Measurements from ENCODE around the gene FES. TPM values are rescaled to one million over a fixed set of nuclear protein-coding genes. Genes with fewer than 3 reads are reported as not detected.
A peak's percentile ranks its signal among the peaks of the same experiment; 100 is the strongest.
"Not testable (repeated sequence)": the region's sequence is repeated elsewhere in the genome, so short reads cannot be mapped to it uniquely, and the experiment has no call there.

FES gene
- total RNA-seq, 4 donors from 2014 or later: 3.6 to 17.9 (median 11.0) TPM

DNA sequence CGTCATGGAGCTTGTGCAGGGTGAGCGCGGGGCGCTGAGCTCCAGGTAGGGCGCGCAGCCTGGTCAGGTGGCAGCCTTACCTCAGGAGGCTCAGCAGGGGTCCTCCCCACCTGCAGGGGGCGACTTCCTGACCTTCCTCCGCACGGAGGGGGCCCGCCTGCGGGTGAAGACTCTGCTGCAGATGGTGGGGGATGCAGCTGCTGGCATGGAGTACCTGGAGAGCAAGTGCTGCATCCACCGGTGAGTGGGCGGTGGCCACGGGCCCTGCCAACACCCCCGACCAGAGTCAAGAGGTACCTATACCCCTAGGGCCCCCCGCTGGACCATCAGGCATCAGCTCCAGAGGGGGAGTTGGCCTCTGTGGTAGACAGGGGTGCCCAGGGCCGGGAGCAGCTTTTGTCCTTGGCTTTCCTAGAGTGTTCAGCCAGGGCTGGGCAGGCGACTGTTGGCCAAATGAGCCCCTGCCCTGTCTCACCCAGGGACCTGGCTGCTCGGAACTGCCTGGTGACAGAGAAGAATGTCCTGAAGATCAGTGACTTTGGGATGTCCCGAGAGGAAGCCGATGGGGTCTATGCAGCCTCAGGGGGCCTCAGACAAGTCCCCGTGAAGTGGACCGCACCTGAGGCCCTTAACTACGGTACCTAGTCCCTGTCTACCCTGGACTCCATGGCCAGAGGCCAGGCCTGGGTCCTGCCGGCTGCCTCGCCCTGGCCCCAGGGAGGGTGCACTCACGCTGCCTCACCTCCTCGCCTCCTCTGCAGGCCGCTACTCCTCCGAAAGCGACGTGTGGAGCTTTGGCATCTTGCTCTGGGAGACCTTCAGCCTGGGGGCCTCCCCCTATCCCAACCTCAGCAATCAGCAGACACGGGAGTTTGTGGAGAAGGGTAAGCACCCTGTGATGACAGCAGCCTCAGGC, 9.1 kb downstream of the FES start:
- 95 to 96% methylated on average over 23 to 25 of the region's 33 CpGs for WGBS, 2 donors
- no peak for DNase-seq (ENCODE audit: low spot score in 2 of 2)
- intact Hi-C loops (cut with DNase I; ENCODE audit: low total_unique reads): no loop called here
- TF ChIP-seq POLR2A (IDR thresholded peaks at IDR 0.05) (no peak), CTCF (IDR thresholded peaks at IDR 0.05) (no peak)
- no peak overlapping the region for H3K4me3 ChIP-seq (ENCODE audit: low read depth, poor library complexity, severe bottlenecking)

GRCh38 chr15:90895571-90896117, 11.3 kb downstream of the FES start:
- WGBS, 2 donors: 60 to 75% methylated on average over 9 to 10 of the region's 10 CpGs
- no peak for DNase-seq (ENCODE audit: low spot score in 2 of 2)
- H3K4me3 ChIP-seq (ENCODE audit: low read depth, poor library complexity, severe bottlenecking): no peak overlapping the region
- TF ChIP-seq CTCF (IDR thresholded peaks at IDR 0.05) (no peak), POLR2A (IDR thresholded peaks at IDR 0.05) (no peak)
- intact Hi-C loops (cut with DNase I; ENCODE audit: low total_unique reads): no loop called here

DNA sequence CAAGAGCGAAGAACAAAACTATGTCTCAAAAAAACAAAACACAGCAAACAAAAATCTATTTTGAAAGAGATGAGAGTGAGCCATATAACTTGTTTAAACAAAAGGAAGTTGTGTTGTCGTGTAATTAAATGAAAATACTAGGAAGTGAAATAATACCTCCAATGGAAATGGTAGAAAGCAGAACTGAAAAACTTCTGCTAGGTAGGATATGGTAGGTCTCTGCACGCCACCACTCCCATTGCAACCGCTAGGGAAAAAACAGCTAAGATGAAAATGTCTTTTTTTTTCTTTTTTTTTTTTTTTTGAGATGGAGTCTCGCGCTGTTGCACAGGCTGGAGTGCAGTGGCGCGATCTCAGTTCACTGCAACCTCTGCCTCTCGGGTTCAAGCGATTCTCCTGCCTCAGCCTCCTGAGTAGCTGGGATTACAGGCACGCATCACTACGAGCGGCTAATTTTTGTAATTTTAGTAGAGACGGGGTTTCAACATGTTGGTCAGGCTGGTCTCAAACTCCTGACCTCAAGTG, 12.9 kb downstream of the FES start:
- DNase-seq (ENCODE audit: low spot score in 2 of 2); H3K4me3 ChIP-seq (ENCODE audit: low read depth, poor library complexity, severe bottlenecking); intact Hi-C loops (cut with DNase I; ENCODE audit: low total_unique reads): not testable (repeated sequence)
- 85 to 90% methylated on average over 14 of the region's 14 CpGs for WGBS, 2 donors

GRCh38 chr15:90901175-90902039, 17.1 kb downstream of the FES start:
- no peak for DNase-seq (ENCODE audit: low spot score in 2 of 2)
- H3K4me3 ChIP-seq (ENCODE audit: low read depth, poor library complexity, severe bottlenecking): no peak overlapping the region
- 60% methylated on average over 14 of the region's 14 CpGs for WGBS, 2 donors
- intact Hi-C loops (cut with DNase I; ENCODE audit: low total_unique reads): no loop called here
- TF ChIP-seq POLR2A (IDR thresholded peaks at IDR 0.05) (no peak), CTCF (IDR thresholded peaks at IDR 0.05) (no peak)

DNA sequence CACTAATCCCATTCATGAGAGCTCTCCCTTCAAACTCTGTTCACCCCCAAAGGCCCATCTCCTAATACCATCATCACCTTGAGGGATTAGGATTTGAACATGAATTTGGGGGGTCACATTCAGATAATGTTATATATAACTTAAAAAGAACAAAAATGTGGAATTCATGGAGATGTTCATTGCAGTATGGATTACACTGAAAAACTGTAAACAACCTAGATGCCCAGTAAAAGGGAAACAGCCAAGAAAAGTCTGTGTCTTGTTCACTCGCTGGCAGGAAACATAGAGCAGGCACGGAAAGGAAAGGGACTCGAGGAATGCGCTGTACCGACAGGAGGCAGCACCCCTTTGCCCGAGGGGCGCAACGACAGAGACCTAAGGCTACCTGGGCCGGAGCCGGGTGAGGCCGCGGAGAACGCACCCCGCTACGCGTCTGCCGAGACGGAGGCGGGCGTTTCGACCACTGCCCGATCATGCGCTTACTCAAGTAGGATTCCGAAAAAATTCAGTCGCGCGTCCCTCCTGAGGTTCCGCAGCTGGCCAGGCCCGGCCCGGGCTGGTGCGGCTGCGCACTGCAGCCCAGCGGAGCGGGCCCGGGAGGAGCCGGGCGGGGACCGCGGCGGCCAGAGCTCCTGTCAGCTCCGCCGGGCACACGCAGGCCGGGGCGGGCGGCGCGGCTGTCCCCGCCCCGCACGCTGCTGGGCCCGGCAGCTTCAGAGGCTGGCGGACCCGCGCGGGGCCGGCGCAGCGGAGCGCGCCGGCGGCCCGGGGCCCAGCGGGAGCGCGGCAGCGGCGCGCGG, 17.9 kb downstream of the FES start:
- DNase-seq (ENCODE audit: low spot score in 2 of 2): peak; percentile 73 to 93
- intact Hi-C loops (cut with DNase I; ENCODE audit: low total_unique reads): no loop called here
- TF ChIP-seq CTCF (IDR thresholded peaks at IDR 0.05) (no peak), POLR2A (IDR thresholded peaks at IDR 0.05) (no peak)
- H3K4me3 ChIP-seq (ENCODE audit: low read depth, poor library complexity, severe bottlenecking): peak overlapping the region; percentile 19
- WGBS, 2 donors: 0% methylated on average over 25 to 27 of the region's 71 CpGs
